Measurements from ENCODE around the gene FMN2.
"Not testable (repeated sequence)": the region's sequence is repeated elsewhere in the genome, so short reads cannot be mapped to it uniquely, and the experiment has no call there.

The FMN2 gene

DNA sequence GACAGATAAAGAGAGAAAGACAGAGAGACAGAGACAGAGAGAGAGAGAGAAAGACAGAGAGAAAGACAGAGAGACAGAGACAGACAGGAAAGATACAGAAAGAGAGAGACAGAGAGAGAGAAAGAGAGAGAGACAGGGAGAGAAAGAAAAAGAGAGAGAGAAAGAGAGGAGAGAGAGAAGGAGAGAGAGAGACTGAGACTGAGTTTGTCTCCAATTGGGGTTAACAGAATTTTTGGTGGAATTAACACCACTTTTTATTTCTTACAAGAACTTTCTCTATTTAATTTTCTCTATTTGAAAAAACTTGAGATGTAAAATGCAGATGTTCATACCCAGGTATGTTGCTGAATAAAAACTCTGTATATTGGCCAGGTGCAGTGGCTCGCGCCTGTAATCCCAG is 56.6 kb downstream of the FMN2 start:
- no peak for DNase-seq

DNA sequence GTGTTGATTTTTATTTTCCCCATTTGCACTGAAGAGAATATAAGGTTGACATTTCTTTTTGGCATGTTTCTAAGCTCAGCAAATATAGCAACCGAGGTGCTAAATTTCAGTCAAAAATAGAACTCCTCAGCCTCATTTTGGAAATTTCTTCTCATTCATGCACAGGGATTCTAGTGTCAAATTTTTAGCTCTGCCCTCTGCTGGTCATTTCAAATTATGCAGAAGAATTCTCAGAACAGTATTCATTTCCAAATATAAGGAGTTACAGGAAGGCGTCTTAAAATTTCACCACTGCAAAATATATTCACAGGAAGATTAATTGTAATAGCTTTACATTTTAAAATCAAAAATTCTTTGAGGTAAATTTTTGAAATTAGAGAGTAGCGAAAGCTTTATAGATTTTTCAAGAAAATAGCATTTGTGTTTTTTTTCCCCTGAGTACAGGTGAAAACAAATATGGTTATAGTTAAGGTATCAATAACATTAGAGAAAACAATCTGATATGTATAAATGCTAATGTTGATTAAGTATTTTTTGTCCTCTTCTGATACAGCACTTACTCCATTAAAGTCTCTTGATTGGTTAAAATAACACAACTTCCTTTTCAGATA is 57.9 kb downstream of the FMN2 start:
- peak; percentile 2 for DNase-seq

DNA sequence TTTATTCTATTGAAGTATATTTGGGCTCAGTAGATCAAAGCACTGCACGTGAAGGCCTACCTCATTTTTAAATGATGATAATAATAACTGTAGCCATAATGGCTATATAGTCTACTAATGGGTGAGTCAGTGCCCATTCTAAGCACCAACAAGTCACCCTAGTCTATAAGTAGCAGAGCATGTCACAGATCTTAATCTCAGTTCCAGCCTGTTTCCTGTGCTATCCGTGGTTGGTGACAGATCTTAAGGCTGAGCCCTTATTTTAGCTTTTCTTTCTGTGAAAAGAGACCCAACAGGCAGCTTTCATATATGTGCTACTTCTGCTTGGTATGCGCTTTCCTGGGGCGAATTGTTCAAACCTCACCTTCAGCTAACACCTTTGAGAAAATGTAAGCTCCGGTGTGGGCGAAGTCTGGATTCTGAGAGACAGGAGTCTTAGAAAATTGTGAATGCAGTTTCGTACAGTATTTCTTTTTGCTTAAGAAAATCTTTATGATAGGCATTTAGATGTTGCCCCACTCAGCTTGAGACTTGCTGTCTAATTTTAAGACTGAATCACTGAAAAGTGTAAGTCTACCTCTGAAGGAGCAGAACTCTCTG is 59.6 kb downstream of the FMN2 start:
- DNase-seq: no peak

DNA sequence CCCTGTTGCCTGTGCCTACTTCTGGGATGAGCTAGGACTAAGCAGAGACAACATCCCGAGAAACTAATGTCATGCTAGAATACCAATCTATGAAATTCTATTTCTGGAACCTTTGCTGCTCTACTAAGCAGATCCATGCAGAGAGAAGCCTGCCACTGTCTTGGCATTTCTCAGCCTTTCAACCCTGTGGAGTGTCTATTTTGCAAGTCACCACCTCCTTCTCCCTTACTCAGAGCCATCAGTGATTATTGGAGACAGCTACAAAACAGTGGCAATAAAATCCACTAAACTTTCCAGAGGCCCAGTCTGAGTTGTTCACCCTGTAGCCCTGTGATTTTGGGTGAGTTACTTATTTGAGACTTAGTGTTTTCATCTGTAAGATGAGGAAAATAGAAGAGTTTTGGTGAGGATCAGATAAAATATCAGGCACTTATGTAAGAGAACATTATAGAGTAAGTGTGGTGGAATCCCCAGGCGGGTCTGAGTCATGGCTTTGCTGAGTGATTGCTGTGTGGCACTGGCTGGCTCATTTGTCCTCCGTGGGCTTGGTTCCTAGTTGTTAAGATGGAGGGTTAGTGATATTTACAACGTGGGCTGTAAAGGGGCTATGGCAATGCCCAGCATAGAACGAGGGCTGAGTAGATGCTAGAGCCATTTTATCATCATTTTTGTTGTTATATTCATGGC is 61.1 kb downstream of the FMN2 start:
- DNase-seq: no peak

DNA sequence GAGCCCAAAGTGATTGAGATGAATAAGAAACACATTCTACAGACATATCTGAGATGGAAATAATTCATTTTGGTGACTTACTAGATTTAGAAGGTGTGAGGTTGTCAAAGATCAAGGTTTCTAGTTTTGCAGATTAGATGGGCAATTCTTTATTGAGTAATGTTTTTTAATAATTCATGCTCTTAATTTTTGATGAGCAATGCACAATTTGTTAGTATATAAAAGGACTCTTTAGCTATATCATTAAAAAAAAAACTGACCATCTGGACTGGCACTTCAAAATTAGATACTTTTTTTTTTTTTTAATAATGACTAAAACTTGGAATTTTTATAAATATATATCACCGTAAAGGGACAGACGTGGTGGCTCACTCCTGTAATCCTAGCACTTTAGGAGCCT is 63.9 kb downstream of the FMN2 start:
- no peak for DNase-seq

DNA sequence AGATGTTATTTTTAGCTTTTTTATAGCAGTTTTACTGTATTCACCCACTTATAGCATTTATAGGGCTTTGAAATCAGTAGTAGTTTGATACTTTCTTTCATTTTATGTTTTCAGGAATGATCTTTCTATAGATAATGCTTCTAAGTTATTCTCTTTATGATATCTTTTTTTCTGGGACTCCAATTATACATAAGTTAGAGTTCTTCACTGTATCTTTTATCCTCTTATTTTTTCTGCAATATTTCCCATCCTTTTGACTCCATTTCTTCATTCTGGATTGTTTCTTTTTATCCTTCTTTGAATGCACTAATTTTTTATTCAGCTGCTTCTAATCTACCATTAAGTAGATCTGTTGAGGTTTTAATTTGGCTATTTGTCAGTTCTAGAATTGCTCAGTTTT is 73.1 kb downstream of the FMN2 start:
- DNase-seq: no peak

DNA sequence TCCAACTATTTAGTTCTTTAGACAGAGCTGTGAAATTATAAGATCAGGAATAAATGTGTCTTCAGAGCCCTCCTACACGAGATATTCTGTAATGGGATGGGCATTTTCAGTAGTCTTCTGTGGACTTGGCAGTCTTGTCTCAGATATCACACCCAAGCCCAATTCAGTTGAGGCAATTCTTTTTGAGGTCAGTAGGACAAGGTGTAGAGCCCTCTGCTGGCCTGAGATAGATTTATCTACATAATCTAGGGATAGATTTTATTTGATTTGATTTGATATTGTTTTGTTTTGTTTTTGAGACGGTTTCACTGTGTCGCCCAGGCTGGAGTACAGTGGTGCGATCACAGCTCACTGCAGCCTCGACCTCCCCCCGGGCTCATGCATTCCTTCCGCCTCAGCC is 77.5 kb downstream of the FMN2 start:
- DNase-seq: no peak

DNA sequence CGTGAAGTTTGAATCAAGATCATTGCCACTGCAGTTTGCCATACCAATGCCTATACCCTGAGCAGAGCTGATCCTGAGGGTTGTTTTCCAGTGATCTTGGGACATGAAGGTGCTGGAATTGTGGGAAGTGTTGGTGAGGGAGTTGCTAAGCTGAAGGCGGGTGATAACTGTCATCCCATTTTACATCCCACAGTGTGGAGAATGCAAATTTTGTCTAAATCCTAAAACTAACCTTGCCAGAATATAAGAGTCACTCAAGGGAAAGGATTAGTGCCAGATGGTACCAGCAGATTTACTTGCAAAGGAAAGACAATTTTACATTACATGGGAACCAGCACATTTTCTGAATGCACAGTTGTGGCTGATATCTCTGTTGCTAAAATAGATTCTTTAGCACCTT is 78.6 kb downstream of the FMN2 start:
- DNase-seq: no peak

DNA sequence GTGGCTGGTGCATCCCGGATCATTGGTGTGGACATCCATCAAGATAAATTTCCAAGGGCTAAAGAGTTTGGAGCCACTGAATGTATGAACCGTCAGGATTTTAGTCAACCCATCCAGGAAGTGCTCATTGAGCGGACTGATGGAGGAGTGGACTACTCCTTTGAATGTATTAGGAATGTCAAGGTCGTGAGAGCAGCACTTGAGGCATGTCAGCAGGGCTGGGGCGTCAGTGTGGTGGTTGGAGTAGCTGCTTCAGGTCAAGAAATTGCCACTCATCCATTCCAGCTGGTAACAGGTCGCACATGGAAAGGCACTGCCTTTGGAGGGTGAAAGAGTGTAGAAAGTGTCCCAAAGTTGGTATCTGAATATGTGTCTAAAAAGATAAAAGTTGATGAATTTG is 79.1 kb downstream of the FMN2 start:
- no peak for DNase-seq

DNA sequence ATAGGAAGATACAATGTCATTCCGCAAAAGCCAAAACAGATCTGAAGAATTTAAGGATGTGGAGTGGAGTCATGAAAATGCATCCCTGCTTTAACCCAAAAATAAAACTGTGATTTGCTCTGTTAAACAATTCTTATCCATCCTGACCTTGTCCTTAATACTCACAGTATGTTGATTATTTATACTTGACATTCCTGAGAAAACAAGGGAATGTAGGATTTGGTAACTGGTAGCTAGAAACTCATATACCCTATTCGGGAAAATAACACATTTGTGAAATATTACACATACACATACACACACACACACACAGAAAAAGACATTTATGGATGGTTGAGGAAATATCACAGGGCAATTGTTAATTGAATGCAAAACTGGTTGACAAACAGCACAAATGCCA is 80.2 kb downstream of the FMN2 start:
- no peak for DNase-seq

DNA sequence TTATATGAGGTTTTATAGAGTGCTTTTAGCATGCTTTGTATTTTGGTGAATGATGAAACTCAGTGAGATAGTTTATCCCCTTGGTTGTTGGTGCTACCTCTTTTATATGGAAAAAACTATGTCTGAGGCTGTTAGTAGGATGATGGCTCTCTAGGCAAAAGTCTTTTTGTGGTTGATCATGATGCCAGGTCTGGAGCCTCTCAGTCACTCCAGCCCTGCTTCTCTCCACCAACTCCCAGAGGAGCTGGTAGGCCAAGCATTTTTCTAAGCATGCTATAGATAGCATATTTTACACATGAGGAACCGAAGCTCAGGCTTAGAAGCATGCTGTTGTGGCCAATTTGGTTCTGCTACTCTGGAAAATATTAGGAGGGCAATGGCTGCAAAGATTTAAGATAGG is 82.2 kb downstream of the FMN2 start:
- DNase-seq: no peak

DNA sequence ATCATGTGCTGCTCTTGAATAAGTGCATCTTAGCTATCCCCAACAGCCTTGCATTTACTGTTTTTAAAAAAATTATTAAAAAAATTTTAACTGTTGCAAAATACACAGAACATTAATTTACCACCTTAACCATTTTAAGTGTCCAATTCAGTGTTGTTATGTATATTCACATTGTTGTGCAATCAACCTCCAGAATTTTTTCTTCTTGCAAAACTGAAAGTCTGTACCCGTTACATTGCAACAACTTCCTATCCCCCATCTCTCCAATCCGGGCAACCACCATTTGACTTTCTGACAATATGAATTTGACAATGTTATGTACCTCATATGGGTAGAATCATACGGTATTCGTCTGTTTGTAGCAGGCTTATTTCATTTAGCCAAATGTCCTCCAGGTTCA is 83.1 kb downstream of the FMN2 start:
- DNase-seq: no peak

DNA sequence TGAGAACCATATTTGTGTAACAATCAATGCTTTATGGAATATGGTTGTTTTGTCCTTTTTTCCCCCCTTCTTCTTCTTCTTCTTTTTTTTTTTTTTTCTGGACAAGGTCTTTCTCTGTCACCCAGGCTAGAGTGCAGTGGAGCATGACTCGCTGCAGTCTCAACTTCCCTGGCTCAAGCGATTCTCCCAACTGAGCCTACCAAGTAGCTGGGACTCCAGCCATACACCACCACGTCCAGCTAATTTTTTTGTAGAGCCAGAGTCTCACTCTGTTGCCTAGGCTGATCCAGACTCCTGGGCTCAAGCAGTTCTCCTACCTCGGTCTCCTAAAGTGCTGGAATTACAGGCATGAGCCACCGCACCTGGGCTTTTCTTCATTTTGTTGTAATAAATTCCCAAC is 86.7 kb downstream of the FMN2 start:
- no peak for DNase-seq

DNA sequence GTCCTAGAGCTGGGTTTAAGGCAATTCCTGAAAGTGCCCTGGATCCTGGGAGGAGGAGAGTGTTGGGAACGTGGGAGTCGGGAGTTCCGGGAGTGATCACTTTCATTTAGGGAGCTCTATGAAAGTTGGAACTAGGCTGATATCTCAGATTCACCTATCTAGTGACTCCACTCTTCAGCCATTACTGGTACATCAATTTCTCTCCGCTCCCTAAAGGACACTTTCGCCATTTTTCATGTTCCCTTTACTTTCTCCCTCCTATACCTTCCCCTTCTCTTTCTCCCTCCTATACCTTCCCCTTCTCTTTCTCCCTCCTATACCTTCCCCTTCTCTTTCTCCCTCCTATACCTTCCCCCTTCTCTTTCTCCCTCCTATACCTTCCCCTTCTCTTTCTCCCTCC is 93.0 kb downstream of the FMN2 start:
- not testable (repeated sequence) for DNase-seq

DNA sequence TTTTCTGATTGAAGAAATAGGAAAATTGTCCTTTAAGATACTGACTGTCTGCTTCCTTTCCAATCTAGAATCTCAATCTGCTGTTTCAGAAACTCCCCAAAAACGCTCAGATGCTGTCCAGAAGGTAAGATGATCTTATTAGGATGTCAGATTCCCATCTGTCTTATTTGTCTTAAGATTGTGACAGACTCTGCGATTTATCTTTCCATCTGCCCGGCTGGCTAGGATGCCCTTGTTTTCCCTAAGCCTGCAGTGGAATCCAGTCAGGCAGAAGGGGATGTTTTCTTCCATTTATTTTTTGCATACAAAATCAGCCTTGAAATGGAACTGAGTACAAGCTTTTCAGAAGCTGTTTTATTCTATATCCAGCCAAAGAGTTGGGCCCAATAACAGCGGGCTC is 96.5 kb downstream of the FMN2 start:
- no peak for DNase-seq

DNA sequence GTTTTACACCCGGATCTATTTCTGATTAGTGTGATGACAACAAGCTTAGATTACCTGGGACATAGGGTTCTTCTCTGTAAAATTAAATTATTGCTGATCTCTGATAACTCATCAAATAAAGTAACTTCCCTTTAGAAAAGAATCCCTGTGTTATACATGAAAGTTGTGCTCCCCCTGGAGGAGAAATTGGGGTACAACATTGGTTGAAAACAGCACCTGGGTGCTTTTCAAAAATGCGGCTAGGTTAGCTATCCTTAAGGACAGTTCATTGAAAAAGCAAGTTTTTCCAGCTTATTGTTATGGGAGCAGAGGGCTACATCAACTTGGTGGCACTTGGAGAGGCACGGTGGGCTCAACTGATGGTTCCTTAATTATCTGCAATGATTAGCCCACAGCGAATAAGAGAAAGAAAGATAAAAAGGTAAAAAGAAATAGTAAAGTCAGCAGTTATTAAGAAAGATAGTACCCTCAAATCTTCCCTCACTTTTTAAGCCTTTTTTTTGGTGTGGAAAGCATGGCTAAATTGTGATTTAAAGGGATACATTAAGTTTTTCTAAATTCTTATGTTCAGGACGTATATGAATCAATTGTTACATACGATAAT is 97.8 kb downstream of the FMN2 start:
- DNase-seq: peak; percentile 21

DNA sequence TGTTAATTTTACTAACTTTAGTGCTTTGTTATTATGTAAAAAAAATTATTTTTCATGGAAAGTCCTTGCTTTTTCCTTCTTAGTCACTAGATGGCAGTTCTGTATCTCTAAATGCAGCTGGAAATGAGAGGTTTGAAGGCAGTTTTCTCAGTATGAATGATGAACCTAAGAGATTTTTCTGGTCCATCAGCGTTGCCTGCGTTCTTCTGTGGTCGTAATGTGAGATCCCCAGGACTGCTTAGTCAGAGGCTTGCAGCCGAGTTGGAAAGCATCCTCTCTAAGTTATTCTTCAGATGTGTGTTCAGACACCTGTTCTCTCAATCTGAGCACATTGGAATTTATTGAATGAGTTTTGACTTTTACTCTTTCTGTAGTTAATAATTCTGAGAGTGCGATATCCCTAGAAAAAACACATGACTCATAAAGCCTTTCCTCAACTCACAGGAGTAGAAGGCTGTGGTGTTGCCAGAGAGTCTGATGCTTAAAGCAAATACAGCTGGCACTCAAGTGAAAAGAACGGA is 99.3 kb downstream of the FMN2 start:
- DNase-seq: no peak

DNA sequence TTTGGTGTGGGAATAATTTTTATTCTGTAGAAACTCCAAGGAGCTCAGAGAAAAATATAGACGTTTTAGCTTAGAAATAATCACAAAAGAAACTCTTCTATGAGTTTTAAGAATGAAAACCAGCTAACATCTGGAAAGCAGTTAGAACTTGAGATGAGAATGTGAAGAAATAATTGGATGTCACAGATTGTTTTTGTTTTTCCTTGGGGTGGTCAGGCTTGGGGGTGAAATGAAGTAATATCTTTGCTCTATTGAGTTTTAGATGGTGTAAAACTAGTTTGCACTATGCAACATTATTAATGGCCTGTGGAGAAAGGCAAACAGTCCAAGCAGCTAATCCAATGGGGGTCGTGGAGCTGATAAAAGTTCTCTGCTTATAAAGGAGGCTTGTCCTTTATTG is 101.2 kb downstream of the FMN2 start:
- DNase-seq: no peak

DNA sequence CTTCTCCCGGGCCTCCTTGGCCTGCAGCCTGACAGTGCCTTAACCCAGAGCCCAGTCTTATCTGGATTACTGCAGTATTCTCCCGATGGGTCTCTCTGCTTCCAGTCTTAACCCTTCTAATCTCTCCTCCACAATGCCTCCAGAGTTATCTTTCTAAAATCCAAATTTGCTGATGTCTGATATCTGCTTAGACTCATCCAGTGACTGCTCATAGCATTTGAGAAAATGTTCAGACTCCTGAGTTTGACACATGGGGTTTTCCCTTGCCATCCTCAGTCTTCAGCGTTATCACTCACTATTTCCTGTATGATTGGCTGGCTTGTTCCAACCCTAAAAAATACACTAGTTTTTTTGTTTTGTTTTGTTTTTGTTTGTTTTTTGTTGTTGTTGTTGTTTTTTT is 102.0 kb downstream of the FMN2 start:
- DNase-seq: no peak

DNA sequence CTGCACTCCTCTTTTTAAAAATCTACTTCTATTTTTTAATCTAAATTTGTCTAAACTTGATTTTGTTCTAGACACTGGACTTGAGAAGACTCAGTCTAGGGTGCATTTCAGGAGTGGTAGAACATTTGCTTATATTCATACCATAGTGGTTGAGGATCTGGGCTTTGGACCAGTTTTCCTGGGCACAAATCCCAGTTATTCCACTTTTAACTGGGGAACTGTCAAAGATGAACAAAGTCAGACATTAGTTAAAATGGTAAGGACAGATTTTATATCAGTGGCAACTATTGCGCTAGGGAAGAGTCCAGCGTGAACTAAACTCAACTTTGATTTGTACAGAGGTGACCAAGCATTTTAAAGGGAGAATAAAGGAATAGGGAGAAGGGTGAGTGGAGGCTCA is 102.4 kb downstream of the FMN2 start:
- no peak for DNase-seq

DNA sequence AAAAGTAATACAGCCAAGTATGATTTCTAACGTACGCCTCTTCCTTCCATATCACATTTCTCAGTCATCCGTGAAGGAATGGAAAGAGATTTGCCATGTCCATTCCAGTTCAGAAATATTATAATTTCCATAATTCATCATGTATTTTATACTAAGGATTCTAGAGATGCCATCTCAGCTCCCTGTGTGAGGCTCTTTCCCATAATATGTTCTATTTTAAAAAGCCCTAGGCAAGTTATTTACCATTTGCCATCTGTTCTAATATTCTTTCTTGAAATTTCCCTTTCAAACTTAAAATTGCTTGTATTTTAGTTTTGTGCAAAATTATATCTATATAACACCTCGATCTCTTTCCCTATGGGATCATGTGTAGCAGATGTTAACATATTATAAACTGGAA is 106.7 kb downstream of the FMN2 start:
- no peak for DNase-seq

DNA sequence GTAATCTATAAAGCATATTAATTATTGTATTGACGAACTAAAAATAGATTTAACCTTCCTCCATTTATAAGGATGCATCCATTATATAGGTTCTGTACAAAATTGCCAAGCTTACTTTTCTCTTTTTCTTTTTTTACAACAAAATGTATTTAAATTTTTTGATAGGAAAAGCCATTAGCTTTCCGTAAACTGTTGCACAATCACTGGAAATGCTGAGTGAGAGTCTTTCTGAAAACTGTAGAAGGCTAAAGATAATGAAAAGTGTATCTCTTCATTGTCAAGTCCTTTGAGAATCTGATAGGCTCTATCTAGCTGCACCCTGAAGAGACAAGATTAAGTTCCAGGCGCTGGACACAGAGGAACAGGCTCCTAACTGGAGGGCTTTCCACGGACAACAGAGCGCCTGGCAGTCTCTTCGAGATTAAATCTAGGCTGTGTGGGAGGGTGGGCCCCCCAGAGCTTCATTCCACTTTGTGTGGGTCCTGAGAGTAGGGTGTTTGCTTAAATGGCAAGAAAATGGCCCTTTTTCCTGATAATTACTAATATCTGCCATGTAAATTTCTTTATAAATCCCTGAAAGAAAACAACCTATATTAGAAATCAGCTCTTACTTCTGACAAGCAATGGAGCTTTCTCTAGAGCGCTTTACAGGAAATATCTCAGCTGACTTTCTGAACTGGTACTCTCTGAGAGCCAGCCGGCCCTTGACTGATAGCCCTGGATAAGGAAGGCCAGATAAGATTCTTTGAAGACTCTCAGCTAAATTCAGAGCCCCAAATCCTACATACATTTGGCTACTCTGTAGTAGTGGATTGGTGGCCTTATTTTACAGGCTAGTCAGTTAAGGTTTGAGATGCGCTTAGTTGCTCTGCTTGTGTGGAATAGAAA is 108.3 kb downstream of the FMN2 start:
- DNase-seq: no peak

DNA sequence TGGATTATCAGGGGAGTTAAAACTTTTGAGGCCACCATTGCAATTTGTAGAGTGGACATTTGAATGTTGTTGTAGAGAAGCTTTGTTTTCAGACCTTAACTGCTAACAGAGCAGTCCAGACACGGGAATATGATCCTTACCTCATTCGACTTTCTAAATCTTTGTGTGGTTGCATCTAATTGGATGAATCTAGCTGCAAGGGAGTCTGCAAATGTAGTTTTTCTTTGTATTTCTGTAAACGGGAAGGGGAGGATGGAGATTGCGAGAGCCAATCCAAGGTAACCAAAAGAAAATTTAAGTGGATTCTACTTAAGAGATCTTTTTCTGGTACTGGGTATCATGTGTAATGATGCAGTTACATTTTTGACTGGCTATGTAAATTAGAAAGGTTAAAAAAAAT is 110.2 kb downstream of the FMN2 start:
- no peak for DNase-seq

Measured in CD4-positive, alpha-beta T cell treated with Interleukin-12 subunit alpha and Interleukin-12 subunit beta, for 1 hour (primary cell).